GM18909 (cell line): ENCODE results near the gene ADCY2.

Experiments used
- ATAC-seq: cut with Tn5 transposase; IDR thresholded peaks from one replicate; pipeline ENCODE4 v1.9.1; 2021; ENCODE audit warnings: mild to moderate bottlenecking; ENCODE audit not compliant: unreplicated experiment, poor library complexity

ADCY2 gene

DNA sequence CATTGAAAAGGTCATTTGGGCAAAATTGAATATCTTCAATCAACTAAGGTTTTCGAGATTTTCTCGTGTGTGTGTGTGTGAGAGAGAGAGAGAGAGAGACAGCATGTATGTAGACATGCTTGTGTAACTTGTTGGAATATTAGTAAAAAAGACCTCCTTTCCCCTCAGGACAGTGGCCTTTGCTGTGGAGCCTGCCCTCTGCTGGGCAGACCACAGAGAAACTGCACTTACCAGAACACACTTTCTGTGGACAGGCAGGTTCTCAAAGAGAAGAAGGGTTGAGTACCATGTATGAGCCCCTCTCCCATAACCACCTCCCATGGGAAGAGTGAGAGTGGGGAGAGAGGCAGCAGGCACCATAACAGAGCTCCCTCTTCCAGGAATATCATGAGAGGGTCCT lies 409.4 kb downstream of the ADCY2 start:
- ATAC-seq, result no peak

DNA sequence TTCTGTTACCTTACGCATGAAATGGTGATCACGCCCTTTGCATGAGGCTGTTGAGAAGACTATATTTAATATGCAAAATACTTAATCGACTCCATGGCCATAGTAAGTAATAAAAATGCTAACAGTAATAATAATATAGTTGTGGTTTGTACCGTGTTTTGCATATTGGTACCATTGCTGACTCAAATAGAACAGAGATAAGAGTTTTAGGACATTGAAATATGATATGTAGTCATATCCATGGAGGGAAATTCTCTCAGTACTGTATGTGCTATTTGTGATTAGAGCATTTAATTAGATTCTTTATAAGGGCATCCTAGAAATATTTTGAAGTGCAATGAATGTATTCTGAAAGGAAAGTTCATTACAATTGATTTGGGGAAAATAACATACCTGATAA lies 413.1 kb downstream of the ADCY2 start:
- no peak for ATAC-seq

DNA sequence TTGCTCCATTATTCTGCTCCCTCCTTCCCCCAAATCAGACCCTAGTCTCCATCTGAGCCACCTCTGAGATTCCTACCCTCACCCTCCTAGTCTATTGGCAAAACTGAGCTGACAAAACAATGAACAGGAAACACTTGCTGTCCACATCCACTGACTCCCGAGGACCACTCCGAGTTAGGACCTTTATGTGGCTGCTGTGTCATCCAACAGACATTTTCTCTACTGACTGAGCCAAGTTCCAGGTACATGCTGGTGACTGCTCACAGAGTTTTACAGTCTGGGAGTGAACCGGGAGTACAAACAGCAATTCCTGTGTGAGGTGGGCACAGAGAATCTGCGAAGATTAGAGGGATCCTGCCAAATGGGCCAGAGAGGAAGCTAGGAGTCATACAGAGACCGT lies 415.8 kb downstream of the ADCY2 start:
- no peak for ATAC-seq

DNA sequence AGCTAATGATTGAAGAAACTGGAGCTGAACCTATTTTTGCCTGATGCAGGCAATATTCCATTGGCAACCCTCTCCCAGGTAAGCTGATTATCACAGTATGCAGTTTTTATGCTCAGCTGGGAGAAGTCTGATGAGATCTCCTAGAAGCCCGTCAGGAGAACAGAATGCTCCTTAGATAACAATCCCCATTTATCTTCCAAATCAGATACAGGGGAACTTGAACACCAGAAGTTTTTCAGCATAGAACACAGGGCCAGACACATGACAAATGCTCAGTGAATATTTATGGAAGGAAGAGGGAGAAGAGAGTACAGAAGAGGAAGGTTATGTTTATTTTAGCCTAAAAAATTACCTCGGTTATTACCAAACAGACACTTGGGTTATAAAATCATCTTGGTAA lies 417.1 kb downstream of the ADCY2 start:
- no peak for ATAC-seq

DNA sequence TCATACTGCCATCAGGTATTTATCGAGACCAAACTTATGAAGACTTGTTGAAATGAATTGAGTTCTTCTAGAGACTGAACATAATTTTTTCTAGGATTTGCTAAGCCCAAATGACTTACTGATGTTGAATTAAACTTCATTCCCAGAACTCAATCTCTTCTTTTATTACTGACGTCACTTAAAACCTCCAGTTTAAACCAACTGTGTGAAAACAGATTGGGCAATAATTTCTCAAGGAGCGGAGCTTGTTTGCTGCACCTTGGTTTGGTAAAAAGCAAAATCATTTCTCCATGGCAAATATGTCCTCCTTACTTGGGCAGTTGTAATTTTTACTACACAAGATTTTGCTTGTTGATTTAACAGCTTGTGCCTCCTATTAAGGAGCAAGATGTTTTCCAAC lies 417.6 kb downstream of the ADCY2 start:
- ATAC-seq, result no peak

DNA sequence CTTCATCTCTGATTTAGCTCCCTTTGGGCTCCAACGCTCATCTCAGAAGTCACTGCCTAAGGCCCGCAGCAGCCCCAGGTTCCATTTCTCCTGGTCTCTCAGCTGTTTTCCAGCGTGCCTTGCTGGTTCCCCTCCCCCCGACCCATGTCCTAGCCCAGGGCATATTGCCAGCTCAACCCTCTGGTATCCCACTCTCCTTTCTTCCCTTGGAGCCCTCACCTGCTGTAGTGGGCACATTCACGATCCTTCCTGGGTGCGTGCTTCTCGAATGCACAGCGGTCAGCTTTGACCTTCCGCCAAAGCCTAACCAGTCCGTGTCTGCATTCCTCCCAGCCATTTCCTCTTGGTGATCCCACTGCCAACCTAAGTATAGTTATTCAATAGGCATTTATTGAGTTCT lies 418.9 kb downstream of the ADCY2 start:
- ATAC-seq, result no peak

DNA sequence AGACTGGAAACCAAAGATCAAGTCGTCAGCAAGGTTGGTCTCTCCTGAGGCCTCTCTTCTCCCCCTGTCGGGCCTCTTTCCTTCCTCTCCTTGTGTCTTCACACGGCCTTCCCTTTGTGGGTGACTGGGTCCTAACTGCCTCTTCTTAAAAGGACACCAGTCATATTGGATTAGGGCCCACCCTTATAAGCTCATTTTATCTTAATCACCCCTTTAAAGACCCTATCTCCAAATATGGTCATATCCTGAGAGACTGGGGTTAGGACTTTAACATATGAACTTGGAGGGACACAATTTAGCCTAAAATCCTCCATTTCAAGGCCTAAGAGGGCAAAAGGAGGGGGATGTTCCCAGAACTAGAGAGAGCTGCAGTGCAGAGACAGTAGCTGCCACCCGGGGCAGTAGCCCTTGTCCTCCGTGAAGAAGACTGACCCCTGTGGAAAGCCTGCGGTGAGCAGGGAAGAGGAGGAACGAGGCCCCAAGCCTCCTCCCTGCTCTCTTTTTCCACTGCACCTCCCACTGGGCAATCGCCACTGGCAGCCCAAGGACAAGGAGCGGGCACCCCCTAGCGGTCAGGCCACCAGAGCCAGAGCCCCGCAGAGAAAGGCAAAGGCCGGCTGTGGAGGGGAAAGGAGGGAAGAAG lies 420.1 kb downstream of the ADCY2 start:
- ATAC-seq, result peak; percentile 97

DNA sequence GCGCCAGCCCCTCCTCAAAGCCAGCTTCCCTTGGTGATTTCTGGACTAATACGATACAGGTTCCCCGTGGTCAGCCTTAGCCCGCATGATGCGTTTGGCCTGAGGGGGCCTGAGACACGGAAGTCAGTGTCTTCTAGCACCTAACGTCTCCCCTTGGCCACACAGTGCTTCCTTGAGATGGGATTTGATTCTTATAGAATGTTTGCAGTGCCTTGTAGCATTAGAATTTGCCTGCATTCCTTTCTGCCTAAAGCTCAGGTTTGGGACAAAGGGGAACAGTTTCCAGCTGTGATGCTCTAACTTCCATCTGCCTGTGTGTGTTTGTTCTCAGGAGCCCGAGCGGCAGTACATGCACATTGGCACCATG lies 420.6 kb downstream of the ADCY2 start:
- peak; percentile 15 for ATAC-seq

DNA sequence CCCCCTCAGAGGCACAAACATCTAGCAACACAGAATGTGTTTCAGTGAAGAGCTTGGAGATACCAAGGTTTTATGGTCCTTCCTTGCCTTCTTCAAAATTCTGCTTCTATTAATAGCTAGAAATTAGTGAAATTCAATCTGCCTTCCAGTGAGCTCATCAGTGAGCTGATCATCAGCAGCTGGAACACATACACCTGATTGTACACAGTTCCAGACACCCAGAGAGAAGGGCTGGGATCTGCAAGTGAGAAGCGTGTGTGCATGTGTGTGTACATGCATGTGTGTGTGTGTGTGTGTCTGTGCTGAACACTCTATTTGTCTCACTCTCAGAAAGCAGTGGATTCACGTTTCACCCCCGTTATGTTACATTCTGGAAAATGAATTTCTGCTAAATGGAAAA lies 426.5 kb downstream of the ADCY2 start:
- ATAC-seq, result no peak

DNA sequence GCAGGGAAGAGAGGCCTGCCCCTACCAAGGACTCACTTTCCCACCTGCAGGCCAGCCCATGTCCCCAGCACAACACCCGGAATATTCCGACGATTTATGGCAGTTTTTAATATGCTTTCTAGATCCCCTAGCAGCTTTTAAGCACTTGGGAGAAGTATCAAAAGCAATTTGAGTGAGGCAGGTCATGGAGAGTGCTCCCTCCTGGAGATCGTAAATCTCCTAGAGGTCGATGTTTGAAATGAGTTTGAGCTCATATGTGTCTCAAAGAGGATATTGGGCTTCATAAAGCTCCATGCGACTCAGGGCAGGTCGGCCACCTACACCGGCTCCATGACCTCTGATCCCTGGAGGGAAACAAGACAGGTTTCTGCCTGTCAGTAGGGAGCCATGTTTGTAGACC lies 427.7 kb downstream of the ADCY2 start:
- ATAC-seq, result no peak

DNA sequence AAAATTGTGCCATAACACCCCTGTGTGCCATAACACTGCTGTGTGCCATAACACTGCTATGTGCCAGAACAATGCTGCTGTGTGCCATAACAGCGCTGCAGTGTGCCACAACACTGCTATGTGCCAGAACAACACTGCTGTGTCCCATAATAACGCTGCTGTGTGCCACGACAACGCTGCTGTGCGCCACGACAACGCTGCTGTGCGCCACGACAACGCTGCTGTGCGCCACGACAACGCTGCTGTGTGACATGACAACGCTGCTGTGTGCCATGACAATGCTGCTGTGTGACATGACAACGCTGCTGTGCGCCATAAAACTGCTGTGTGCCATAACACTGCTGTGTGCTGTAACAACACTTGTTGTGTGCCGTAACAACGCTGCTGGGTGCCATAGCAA lies 429.1 kb downstream of the ADCY2 start:
- ATAC-seq, result no peak

DNA sequence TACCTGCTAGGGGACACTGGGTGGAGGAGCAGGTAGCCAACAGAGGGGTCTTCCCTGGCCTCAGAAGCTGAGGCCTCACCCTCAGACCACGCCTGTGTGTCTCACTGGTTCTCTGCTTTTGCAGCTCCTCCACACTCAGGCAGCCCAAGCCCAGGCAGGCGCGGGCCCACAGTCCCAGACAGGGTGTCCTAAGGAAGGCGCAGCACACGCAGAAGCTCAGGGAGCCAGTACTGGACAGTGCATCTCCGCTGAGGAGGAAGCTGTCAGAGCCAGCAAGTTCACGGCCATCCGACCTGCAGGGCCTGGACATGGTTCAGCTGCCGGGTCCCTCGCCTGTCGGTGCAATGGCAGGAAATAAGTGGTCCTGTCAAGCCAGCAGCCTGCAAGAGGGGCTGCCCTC lies 429.7 kb downstream of the ADCY2 start:
- no peak for ATAC-seq

DNA sequence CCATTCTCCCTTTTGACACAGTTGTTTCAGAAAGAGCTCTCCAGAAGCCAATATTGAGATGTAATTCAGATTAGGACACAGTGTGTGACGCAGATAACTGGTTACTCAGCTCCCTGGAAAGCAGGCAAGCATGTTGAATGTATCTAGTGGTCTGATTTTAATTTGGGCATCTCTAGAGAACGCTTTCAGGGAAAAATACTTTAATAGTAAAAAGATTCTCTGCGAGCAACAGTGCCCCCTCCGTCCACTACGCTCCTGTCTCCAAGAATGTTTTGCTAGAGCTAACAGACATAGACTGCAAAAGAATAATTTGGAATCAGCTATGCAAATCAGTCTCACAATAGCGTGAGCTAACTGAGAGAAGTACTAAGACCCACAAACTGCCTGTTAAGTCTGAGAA lies 431.7 kb downstream of the ADCY2 start:
- no peak for ATAC-seq

DNA sequence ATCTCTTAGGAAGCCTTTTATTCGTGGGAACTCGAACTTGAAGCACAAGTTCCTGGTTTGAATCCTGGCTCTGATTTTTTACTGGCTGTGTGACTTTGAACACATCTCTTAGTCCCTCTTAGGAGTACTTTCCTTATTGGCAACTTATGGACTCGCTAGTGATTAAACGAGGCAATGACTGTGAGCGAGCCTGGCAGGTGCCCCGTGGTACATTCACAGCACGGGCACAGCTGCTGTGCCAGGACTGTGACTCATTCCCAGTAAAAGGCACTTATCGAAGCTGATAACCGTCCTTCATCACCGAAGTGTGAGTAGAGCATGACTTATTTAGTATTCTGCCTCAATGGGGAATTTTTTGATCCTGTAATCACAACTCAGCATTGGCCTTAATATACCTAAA lies 432.3 kb downstream of the ADCY2 start:
- ATAC-seq, result no peak

DNA sequence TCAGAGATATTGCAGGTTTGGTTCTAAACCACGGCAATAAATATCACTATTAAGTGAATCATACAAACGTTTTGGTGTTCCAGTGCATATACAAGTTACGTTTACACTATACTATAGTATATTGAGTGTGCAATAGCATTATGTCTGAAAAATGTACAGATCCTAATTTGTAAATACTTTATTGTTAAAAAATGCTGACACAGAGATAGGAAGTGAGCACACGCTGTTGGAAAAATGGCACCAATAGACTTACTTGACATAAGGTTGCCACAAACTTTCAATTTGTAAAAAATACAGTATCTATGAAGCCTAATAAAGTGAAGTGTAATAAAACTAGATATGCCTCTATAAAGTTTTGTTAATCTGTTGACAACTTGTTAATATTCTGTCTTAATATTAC lies 439.0 kb downstream of the ADCY2 start:
- ATAC-seq, result no peak

DNA sequence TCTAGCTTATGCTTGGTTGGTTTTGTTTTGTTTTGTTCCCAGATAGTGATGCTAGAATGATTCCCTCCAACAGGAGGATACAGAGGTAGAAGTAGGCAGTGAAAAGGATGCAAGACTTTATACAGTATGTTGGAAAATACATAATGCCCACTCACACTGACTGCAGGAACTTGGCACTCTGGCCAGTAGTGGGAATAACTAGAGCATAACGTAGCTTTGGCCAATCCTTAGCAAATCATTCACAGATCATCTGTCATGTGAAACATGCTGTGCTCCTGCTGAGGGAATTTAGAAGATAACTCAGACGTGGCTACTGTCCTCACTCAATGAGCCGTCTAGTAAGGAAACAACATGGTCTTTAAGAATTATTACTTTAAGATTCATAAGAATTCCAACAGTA lies 441.5 kb downstream of the ADCY2 start:
- ATAC-seq, result no peak

DNA sequence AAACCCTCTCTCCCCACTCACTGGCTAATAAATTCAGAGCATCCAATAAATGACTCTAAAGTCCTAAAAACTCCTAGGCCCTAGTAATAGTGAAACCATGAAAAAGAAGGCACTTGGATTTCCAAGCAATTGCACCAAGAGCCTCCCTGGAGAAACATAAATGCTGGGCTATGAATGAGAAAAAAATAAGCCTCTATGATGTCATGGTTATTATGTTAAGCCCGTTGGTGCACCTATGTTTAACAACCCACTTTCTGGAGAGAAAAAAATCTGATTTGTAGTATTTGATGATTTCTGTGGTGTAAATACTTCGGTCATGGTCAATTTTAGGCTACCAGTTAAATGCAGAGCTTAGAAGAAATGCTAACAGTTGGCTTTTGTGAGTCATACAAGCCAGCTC lies 446.6 kb downstream of the ADCY2 start:
- no peak for ATAC-seq

DNA sequence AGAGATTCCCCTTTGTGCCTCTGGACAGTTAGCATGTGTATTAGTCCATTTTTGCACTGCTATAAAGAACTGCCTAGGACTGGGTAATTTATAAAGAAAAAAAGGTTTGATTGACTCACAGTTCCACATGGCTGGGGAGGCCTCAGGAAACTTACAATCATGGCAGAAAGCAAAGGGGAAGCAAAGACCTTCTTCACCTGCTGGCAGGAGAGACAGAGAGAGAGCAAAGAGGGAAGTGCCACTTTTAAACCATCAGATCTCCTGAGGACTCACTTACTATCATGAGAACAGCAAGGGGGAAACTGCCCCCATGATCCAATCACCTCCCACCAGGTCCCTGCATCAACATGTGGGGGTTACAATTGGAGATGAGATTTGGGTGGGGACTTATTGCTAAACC lies 449.0 kb downstream of the ADCY2 start:
- no peak for ATAC-seq

DNA sequence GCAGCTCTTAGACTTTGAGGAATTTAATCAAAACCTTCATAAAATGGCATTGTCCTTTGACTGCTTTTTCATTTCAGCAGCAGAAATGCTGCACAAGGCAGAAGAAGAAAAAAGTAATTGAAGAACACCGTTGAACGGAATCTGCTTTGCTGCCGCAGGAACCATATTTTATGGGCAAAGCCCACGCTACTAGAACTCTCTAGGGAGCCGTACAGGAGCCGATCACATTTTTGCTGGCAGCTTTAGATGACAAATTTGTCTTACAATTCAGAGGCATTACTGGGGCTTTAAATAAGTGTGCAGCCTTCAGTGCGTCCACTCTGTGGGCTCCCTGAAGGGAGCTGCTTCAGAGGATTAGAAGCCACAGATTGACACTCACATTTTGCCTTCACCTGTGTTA lies 449.6 kb downstream of the ADCY2 start:
- ATAC-seq, result no peak

DNA sequence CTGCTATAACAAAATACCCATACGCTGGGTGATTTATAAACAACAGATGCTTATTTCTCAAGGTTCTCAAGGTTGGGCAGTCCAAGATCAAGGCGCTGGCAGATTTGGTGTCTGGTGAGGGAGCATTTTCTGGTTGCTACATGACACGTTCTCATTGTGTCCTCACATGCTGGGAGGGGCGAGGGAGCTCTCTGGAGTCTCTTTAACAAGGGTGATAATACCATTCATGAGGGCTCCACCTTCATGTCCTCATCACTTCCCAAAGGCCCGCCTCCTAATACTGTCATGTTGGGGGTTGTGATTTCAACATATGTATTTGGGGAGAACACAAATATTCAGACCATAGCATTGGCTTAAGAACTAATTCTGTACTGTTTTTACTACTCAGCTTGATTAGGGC lies 450.4 kb downstream of the ADCY2 start:
- no peak for ATAC-seq

DNA sequence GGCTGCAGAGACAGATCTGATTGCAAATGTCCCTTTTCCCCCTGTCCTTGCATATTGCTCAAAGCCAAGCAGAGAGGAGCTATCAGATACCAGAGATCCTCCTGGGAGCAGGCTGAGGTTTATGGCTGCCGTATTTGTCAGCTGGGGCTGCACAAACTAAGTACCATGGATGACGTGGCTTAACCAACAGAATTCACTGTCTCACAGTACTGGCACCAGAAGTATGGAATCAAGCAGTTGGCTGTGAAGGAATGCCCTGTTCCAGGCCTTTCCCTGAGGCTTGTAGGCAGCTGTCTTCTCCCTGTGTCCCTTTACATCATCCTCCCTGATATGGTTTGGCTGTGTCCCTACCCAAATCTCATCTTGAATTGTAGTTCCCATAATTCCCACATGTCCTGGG lies 452.4 kb downstream of the ADCY2 start:
- no peak for ATAC-seq

DNA sequence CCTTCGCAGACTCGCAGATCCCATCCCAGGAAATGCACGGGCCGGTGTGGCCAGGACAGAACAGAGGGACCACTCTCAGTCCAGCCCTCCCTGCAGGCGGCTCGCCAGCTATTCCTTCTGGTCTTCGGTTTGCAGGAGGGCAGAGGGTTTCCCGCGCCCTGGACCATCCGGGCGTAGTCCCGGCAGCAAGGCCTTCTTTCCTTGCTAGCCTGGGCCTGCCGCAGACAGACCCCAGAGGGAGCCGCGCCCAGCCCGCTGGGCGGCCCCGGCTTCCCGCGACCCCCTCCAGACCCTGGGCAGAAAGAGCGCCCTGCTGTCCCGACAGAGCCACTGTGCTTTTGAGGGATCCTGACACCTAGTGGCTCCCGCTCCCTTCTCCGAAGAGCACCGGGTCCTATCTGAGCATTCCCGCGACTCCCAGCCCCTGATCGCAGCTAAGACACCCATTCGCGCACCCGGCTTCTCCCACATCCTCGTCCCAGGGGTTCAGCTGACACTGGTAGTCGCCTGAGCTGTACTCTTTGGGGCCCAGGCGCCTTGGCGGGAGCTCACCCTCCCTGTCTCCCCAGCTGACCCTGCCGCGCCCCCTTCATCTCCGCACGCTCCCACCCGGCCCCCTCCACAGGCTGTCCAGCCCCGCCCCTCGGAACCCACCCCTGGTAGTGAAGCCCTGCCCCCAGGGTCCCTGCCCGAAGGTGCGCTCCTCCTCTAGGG lies 453.9 kb downstream of the ADCY2 start:
- no peak for ATAC-seq
